Naive thymus-derived CD4-positive, alpha-beta T cell (primary cell): ENCODE results near the gene KIAA0930. TPM values are rescaled to one million over a fixed set of nuclear protein-coding genes. Genes with fewer than 3 reads are reported as not detected.
A peak's percentile ranks its signal among the peaks of the same experiment; 100 is the strongest.
"Not testable (repeated sequence)": the region's sequence is repeated elsewhere in the genome, so short reads cannot be mapped to it uniquely, and the experiment has no call there.

Experiments used
- ATAC-seq: fragments of 150-1000 bp; cut with Tn5 transposase; 2 replicates; pipeline ENCODE4 v1.10.0; 2021; ENCODE audit warnings: mild to moderate bottlenecking, moderate library complexity
- CTCF ChIA-PET: fragments of 350-600 bp; sonication (Branson Sonifier 250); formaldehyde crosslinking; loops from one replicate; lab custom pipeline; 2021; ENCODE audit warnings: antibody characterized with exemption; lab: Charles Lee
- POLR2A ChIA-PET: fragments of 350-600 bp; sonication (Branson Sonifier 250); formaldehyde crosslinking; loops from one replicate; lab custom pipeline; 2021; ENCODE audit warnings: antibody characterized with exemption, inconsistent platforms; lab: Charles Lee
- DNase-seq, 9 donors: peaks; one replicate each; pipeline versions ENCODE4 v3.0.0 to v3.0.0-alpha.2; 2020 to 2022; ENCODE audit warnings: mixed read lengths in 1 of 9
- H3K27ac ChIP-seq: one replicate; pipeline ENCODE4 v1.7.0; 2013; ENCODE audit warnings: mild to moderate bottlenecking, low read depth, low read length, moderate library complexity
- H3K27me3 ChIP-seq, 2 donors: one replicate each; pipeline ENCODE4 v1.7.0; 2013; ENCODE audit warnings: low read length in 2 of 2, mild to moderate bottlenecking in 2 of 2, moderate library complexity in 2 of 2; ENCODE audit not compliant: control insufficient read depth in 2 of 2, insufficient read depth in 2 of 2
- H3K36me3 ChIP-seq, 3 experiments: 1 replicate in 2 of 3; 2 replicates in 1 of 3; pipeline ENCODE4 v1.7.0; 2013; ENCODE audit warnings: low read length in 3 of 3, mild to moderate bottlenecking in 3 of 3, moderate library complexity in 1 of 3; ENCODE audit not compliant: insufficient read depth in 3 of 3, control insufficient read depth in 2 of 3
- H3K4me1 ChIP-seq, 2 donors: one replicate each; pipeline ENCODE4 v1.7.0; 2013; ENCODE audit warnings: low read length in 2 of 2, mild to moderate bottlenecking in 2 of 2, moderate library complexity in 1 of 2; ENCODE audit not compliant: control insufficient read depth in 2 of 2, insufficient read depth in 2 of 2
- H3K4me3 ChIP-seq: 2 replicates; pipeline ENCODE4 v1.7.0; 2013; ENCODE audit warnings: mild to moderate bottlenecking, low read length
- H3K9me3 ChIP-seq, 3 experiments: 1 replicate in 2 of 3; 2 replicates in 1 of 3; pipeline ENCODE4 v1.7.0; 2013; ENCODE audit warnings: low read length in 3 of 3; ENCODE audit not compliant: control insufficient read depth in 2 of 3
- H3K27ac Mint-ChIP-seq, 9 donors: one replicate each; pipeline ENCODE4 v1.8.0; 2020 to 2022; ENCODE audit warnings: mixed read lengths in 9 of 9, mild to moderate bottlenecking in 8 of 9, moderate library complexity in 5 of 9, inconsistent platforms in 2 of 9
- H3K27me3 Mint-ChIP-seq, 5 donors: one replicate each; pipeline ENCODE4 v1.8.0; 2021 to 2022; ENCODE audit warnings: mixed read lengths in 5 of 5, mild to moderate bottlenecking in 1 of 5
- H3K36me3 Mint-ChIP-seq, 5 donors: one replicate each; pipeline ENCODE4 v1.8.0; 2020 to 2022; ENCODE audit warnings: mixed read lengths in 5 of 5, mild to moderate bottlenecking in 3 of 5, inconsistent platforms in 1 of 5
- H3K4me1 Mint-ChIP-seq, 7 donors: one replicate each; pipeline ENCODE4 v1.8.0; 2020 to 2022; ENCODE audit warnings: mixed read lengths in 7 of 7, mild to moderate bottlenecking in 3 of 7, inconsistent platforms in 1 of 7
- H3K4me3 Mint-ChIP-seq, 10 donors: one replicate each; pipeline ENCODE4 v1.8.0; 2020 to 2022; ENCODE audit warnings: mild to moderate bottlenecking in 10 of 10, mixed read lengths in 10 of 10, moderate library complexity in 6 of 10, inconsistent platforms in 2 of 10
- H3K9me3 Mint-ChIP-seq, 11 donors: one replicate each; pipeline ENCODE4 v1.8.0; 2020 to 2022; ENCODE audit warnings: mixed read lengths in 11 of 11, mild to moderate bottlenecking in 4 of 11, inconsistent platforms in 1 of 11, moderate library complexity in 1 of 11
- intact Hi-C, 2 donors: fragments of 100-400 bp; cut with micrococcal nuclease; formaldehyde crosslinking; loops; one replicate each; pipeline ENCODE4 v1.15.1; 2023
- polyA plus RNA-seq, 2 donors: library from polyadenylated mRNA; unstranded; fragments of 300-500 nt; fragmentation: Illumina TruSeq; gene quantifications; one replicate each; pipeline ENCODE4 v1.2.3, GENCODE V29; 2021
- total RNA-seq, 6 experiments: library from RNA in 5 of 6; stranded (reverse) in 5 of 6; gene quantifications; 1 replicate in 5 of 6; 2 replicates in 1 of 6; pipeline ENCODE4 v1.2.3 and lab custom pipeline; 2021 to 2026

KIAA0930 gene
- total and polyA plus RNA-seq, 7 experiments from 2014 or later = 2.3 to 58.2 (median 21.6) TPM

- H3K4me3 Mint-ChIP-seq, H3K9me3 Mint-ChIP-seq, H3K27me3 ChIP-seq, H3K4me3 ChIP-seq, H3K36me3 ChIP-seq, DNase-seq, POLR2A ChIA-PET, H3K4me1 Mint-ChIP-seq, CTCF ChIA-PET, H3K27ac Mint-ChIP-seq, H3K27ac ChIP-seq, ATAC-seq, intact Hi-C loops, H3K36me3 Mint-ChIP-seq, H3K9me3 ChIP-seq: not testable (repeated sequence)
- H3K4me1 ChIP-seq = peaks cover 0 to 11% of the 10 kb centered on the region in 2 donors
- peaks cover 0 to 13% (median 3%) of the 10 kb centered on the region in 5 donors for H3K27me3 Mint-ChIP-seq
Observed at GRCh38 chr22:45257941-45258340, 17.2 kb upstream of the KIAA0930 start.

GRCh38 chr22:45254789-45255278, 14.1 kb upstream of the KIAA0930 start:
- DNase-seq (no peak), ATAC-seq (no peak)
- H3K4me1 Mint-ChIP-seq = peaks cover 0 to 8% (median 0%) of the 10 kb centered on the region in 7 donors
- peak overlapping the region in 1 of 10 donors; percentile 23 for H3K4me3 Mint-ChIP-seq
- H3K9me3 ChIP-seq = no peaks in the 10 kb centered on the region
- H3K36me3 Mint-ChIP-seq = no peaks in the 10 kb centered on the region
- H3K4me1 ChIP-seq = peaks cover 0 to 11% of the 10 kb centered on the region in 2 donors
- POLR2A ChIA-PET = interaction anchor here (0.5 kb wide), 1 partner anchor 568 kb away, joined by 7 read pairs; no protein-coding TSS in a partner anchor
- H3K27me3 Mint-ChIP-seq = peaks cover 0 to 5% (median 0%) of the 10 kb centered on the region in 5 donors
- no peaks in the 10 kb centered on the region for H3K36me3 ChIP-seq
- peak overlapping the region in 2 of 9 donors; percentile 30 to 42 for H3K27ac Mint-ChIP-seq
- CTCF ChIA-PET = interaction anchor here (0.7 kb wide), 1 partner anchor 461 kb away, joined by 3 read pairs; no protein-coding TSS in a partner anchor
- no peak overlapping the region for H3K27ac ChIP-seq
- no peaks in the 10 kb centered on the region for H3K27me3 ChIP-seq
- H3K9me3 Mint-ChIP-seq = peaks cover 0 to 8% (median 0%) of the 10 kb centered on the region in 11 donors
- H3K4me3 ChIP-seq = no peak overlapping the region
- intact Hi-C loops = no loop called here

- Mint-ChIP-seq H3K27me3 (peaks cover 0 to under 1% (median 0%) of the 10 kb centered on the region in 5 donors), H3K4me3 (no peak overlapping the region), H3K9me3 (peaks cover 0 to 8% (median 0%) of the 10 kb centered on the region in 11 donors), H3K36me3 (no peaks in the 10 kb centered on the region), H3K4me1 (peaks cover 0 to 8% (median 0%) of the 10 kb centered on the region in 7 donors), H3K27ac (no peak overlapping the region)
- ATAC-seq = no peak
- H3K4me3 ChIP-seq = no peak overlapping the region
- POLR2A ChIA-PET = interaction anchor here (0.5 kb wide), 1 partner anchor 568 kb away, joined by 7 read pairs; no protein-coding TSS in a partner anchor
- H3K36me3 ChIP-seq = no peaks in the 10 kb centered on the region
- H3K9me3 ChIP-seq = no peaks in the 10 kb centered on the region
- DNase-seq = no peak
- CTCF ChIA-PET = interaction anchor here (0.7 kb wide), 1 partner anchor 462 kb away, joined by 3 read pairs; no protein-coding TSS in a partner anchor
- peaks cover 0 to 11% of the 10 kb centered on the region in 2 donors for H3K4me1 ChIP-seq
- intact Hi-C loops = no loop called here
- no peaks in the 10 kb centered on the region for H3K27me3 ChIP-seq
- no peak overlapping the region for H3K27ac ChIP-seq
Observed at GRCh38 chr22:45254388-45254787, 13.7 kb upstream of the KIAA0930 start.

- Mint-ChIP-seq H3K27ac (no peak overlapping the region), H3K27me3 (no peaks in the 10 kb centered on the region), H3K4me1 (peaks cover 0 to 11% (median 0%) of the 10 kb centered on the region in 7 donors), H3K4me3 (no peak overlapping the region), H3K36me3 (no peaks in the 10 kb centered on the region), H3K9me3 (peaks cover 0 to 8% (median 0%) of the 10 kb centered on the region in 11 donors)
- Histone ChIP-seq H3K36me3 (no peaks in the 10 kb centered on the region), H3K4me1 (peaks cover 0 to 11% of the 10 kb centered on the region in 2 donors), H3K27me3 (no peaks in the 10 kb centered on the region), H3K4me3 (no peak overlapping the region), H3K27ac (no peak overlapping the region), H3K9me3 (no peaks in the 10 kb centered on the region)
- CTCF ChIA-PET = interaction anchor here (1.2 kb wide), 1 partner anchor 146 kb away, joined by 3 read pairs; no protein-coding TSS in a partner anchor
- ATAC-seq = no peak
- DNase-seq = no peak
- POLR2A ChIA-PET = no interaction called here
- intact Hi-C loops = no loop called here
Observed at GRCh38 chr22:45253039-45253641, 12.4 kb upstream of the KIAA0930 start.

- no peaks in the 10 kb centered on the region for H3K27me3 ChIP-seq
- ChIA-PET CTCF (interaction anchor here (1.2 kb wide), 1 partner anchor 147 kb away, joined by 3 read pairs; no protein-coding TSS in a partner anchor), POLR2A (no interaction called here)
- H3K9me3 ChIP-seq = no peaks in the 10 kb centered on the region
- H3K4me1 Mint-ChIP-seq = peaks cover 0 to 11% (median 0%) of the 10 kb centered on the region in 7 donors
- no peak overlapping the region for H3K4me3 Mint-ChIP-seq
- intact Hi-C loops = no loop called here
- no peak overlapping the region for H3K27ac Mint-ChIP-seq
- H3K27me3 Mint-ChIP-seq = no peaks in the 10 kb centered on the region
- H3K36me3 ChIP-seq = no peaks in the 10 kb centered on the region
- H3K9me3 Mint-ChIP-seq = peaks cover 0 to 2% (median 0%) of the 10 kb centered on the region in 11 donors
- no peak for DNase-seq
- no peak for ATAC-seq
- H3K4me3 ChIP-seq = no peak overlapping the region
- H3K27ac ChIP-seq = no peak overlapping the region
- H3K4me1 ChIP-seq = peaks cover 0 to 11% of the 10 kb centered on the region in 2 donors
- H3K36me3 Mint-ChIP-seq = no peaks in the 10 kb centered on the region
Observed at GRCh38 chr22:45251825-45252224, 11.1 kb upstream of the KIAA0930 start.

- intact Hi-C loops = loop anchor here in 1 of 2 donors (10.0 kb wide), 2 partner anchors 544 to 1486 kb away; partner anchors contain the start of genes CERK and PRR5
- no peaks in the 10 kb centered on the region for H3K27me3 Mint-ChIP-seq
- POLR2A ChIA-PET = interaction anchor here (0.6 kb wide), 1 partner anchor 93 kb away, joined by 3 read pairs; no protein-coding TSS in a partner anchor
- ATAC-seq = no peak
- peak overlapping the region in 2 of 9 donors; percentile 42 to 43 for H3K27ac Mint-ChIP-seq
- CTCF ChIA-PET = no interaction called here
- H3K36me3 Mint-ChIP-seq = no peaks in the 10 kb centered on the region
- no peaks in the 10 kb centered on the region for H3K27me3 ChIP-seq
- H3K9me3 ChIP-seq = no peaks in the 10 kb centered on the region
- no peaks in the 10 kb centered on the region for H3K9me3 Mint-ChIP-seq
- H3K27ac ChIP-seq = no peak overlapping the region
- H3K4me3 ChIP-seq = no peak overlapping the region
- peaks cover 0 to 12% (median 0%) of the 10 kb centered on the region in 7 donors for H3K4me1 Mint-ChIP-seq
- DNase-seq = no peak
- H3K4me3 Mint-ChIP-seq = no peak overlapping the region
- no peaks in the 10 kb centered on the region for H3K36me3 ChIP-seq
- no peaks in the 10 kb centered on the region for H3K4me1 ChIP-seq
Observed at GRCh38 chr22:45248832-45249561, 8.3 kb upstream of the KIAA0930 start.
